Gastroesophageal sphincter (tissue), 3 donors: Measurements from ENCODE around the gene CABP7.

Experiments
- EP300 ChIP-seq: sonication (generic); formaldehyde crosslinking; IDR thresholded peaks from one replicate; pipeline ENCODE4 v1.6.1; 2017; ENCODE audit warnings: antibody characterized with exemption, mild to moderate bottlenecking
- POLR2A ChIP-seq, 2 donors: fragments of 450-650 bp; IDR thresholded peaks; one replicate each; pipeline ENCODE4 v1.6.1; 2017; ENCODE audit warnings: antibody characterized with exemption in 2 of 2, mild to moderate bottlenecking in 2 of 2, moderate library complexity in 1 of 2
- TF ChIP-seq, protein P1 (sequence below), 4 experiments: fragments of 200-600 bp in 2 of 4; fragments of 450-650 bp in 2 of 4; sonication (generic) in 1 of 4; IDR thresholded peaks; one replicate each; pipeline ENCODE4 v1.5.1; 2017 to 2019; ENCODE audit warnings: antibody characterized with exemption in 4 of 4, mild to moderate bottlenecking in 2 of 4, moderate library complexity in 2 of 4

DNA sequence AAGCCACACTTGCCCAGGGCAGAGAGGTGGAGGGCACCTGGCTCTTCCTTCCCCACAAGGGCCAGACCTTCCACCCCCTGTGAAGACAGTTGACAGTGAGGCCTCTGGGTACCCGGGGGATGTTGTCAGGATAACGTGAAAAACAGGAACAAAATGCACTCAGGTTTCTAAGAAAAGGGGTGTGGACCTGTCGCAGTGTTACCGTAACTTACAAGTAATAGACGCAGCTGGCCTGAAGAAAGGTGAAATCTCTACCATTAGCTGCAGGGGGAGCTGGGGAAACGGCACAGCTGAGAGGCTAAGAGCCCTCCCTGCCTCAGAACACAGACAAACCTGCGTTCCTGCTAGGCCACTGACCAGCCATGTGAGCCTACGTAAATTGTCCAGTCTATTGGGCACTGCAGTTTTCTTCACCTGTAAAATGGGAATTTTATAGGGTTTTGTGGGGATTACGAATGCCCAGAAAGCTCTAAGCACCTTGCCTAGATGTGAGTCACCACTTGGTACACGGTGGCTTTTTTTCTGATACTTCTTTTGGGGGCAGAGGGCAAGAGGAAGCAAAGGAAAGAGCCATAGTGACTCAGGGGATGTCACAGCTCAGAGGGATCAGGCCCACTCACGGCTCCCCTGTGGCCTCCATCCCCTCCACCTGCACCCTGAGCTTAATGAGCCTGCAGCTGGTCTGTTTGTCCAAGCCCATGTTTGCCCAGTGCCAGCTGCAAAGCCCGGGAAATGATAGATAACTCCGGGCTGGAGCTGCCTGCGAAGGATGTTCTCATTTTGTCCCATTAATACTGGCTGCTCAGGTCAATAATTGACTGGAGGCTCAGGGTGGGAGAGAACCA lies 18.4 kb upstream of the CABP7 start:
- TF ChIP-seq, protein P1, sequence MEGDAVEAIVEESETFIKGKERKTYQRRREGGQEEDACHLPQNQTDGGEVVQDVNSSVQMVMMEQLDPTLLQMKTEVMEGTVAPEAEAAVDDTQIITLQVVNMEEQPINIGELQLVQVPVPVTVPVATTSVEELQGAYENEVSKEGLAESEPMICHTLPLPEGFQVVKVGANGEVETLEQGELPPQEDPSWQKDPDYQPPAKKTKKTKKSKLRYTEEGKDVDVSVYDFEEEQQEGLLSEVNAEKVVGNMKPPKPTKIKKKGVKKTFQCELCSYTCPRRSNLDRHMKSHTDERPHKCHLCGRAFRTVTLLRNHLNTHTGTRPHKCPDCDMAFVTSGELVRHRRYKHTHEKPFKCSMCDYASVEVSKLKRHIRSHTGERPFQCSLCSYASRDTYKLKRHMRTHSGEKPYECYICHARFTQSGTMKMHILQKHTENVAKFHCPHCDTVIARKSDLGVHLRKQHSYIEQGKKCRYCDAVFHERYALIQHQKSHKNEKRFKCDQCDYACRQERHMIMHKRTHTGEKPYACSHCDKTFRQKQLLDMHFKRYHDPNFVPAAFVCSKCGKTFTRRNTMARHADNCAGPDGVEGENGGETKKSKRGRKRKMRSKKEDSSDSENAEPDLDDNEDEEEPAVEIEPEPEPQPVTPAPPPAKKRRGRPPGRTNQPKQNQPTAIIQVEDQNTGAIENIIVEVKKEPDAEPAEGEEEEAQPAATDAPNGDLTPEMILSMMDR (IDR thresholded peaks at IDR 0.05), result no peak
- no peak for TF ChIP-seq POLR2A (IDR thresholded peaks at IDR 0.05)
- TF ChIP-seq EP300, result no peak
